Measurements from ENCODE around the gene SLC25A4. TPM values are rescaled to one million over a fixed set of nuclear protein-coding genes. Genes with fewer than 3 reads are reported as not detected.

Gene SLC25A4
- total and polyA plus RNA-seq, 7 donors, result 384 to 1,107 (median 795) TPM

- no peak overlapping the region for H3K27ac ChIP-seq
- no peaks in the 10 kb centered on the region for H3K4me1 ChIP-seq
- DNase-seq (no peak), ATAC-seq (no peak)
- TF ChIP-seq, protein P1, sequence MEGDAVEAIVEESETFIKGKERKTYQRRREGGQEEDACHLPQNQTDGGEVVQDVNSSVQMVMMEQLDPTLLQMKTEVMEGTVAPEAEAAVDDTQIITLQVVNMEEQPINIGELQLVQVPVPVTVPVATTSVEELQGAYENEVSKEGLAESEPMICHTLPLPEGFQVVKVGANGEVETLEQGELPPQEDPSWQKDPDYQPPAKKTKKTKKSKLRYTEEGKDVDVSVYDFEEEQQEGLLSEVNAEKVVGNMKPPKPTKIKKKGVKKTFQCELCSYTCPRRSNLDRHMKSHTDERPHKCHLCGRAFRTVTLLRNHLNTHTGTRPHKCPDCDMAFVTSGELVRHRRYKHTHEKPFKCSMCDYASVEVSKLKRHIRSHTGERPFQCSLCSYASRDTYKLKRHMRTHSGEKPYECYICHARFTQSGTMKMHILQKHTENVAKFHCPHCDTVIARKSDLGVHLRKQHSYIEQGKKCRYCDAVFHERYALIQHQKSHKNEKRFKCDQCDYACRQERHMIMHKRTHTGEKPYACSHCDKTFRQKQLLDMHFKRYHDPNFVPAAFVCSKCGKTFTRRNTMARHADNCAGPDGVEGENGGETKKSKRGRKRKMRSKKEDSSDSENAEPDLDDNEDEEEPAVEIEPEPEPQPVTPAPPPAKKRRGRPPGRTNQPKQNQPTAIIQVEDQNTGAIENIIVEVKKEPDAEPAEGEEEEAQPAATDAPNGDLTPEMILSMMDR (IDR thresholded peaks at IDR 0.05), result no peak
- H3K27me3 ChIP-seq (ENCODE audit: insufficient read depth in 3 of 3, low read length in 2 of 3), result no peaks in the 10 kb centered on the region
- no peaks in the 10 kb centered on the region for H3K9me3 ChIP-seq
- 92 to 96% (median 92%) methylated on average over 2 of the region's 2 CpGs for WGBS, 3 donors
- H3K36me3 ChIP-seq (ENCODE audit: insufficient read depth in 1 of 2, low read depth in 1 of 2), result peaks cover 3 to 48% of the 10 kb centered on the region in 2 donors
- H3K4me3 ChIP-seq, result no peak overlapping the region
- intact Hi-C loops (cut with DNase I), result no loop called here
These were observed 28.5 kb downstream of the SLC25A4 start for GRCh38 chr4:185171373-185172071.

- no peak for DNase-seq
- intact Hi-C loops (cut with DNase I), result no loop called here
- WGBS, 3 donors, result 78 to 86% (median 81%) methylated on average over 3 of the region's 3 CpGs
These were observed 36.4 kb downstream of the SLC25A4 start for GRCh38 chr4:185179488-185179887.

GRCh38 chr4:185182239-185182638 lies 39.2 kb downstream of the SLC25A4 start:
- Histone ChIP-seq H3K9me3 (no peaks in the 10 kb centered on the region), H3K27me3 (ENCODE audit: insufficient read depth in 3 of 3, low read length in 2 of 3) (no peaks in the 10 kb centered on the region), H3K27ac (no peak overlapping the region), H3K4me1 (no peaks in the 10 kb centered on the region), H3K36me3 (ENCODE audit: insufficient read depth in 1 of 2, low read depth in 1 of 2) (no peaks in the 10 kb centered on the region), H3K4me3 (no peak overlapping the region)
- ATAC-seq, result no peak
- 70 to 83% (median 74%) methylated on average over 2 of the region's 2 CpGs for WGBS, 3 donors
- no peak for DNase-seq
- intact Hi-C loops (cut with DNase I), result loop anchor here (5.0 to 10.0 kb wide), 3 partner anchors 35 to 177 kb away; no protein-coding TSS in a partner anchor
- TF ChIP-seq, protein P1 (IDR thresholded peaks at IDR 0.05), result no peak

More at GRCh38 chr4:185179488-185179887, 36.4 kb downstream of the SLC25A4 start:
- Histone ChIP-seq H3K4me1 (no peaks in the 10 kb centered on the region), H3K27me3 (ENCODE audit: insufficient read depth in 3 of 3, low read length in 2 of 3) (no peaks in the 10 kb centered on the region), H3K27ac (no peak overlapping the region), H3K4me3 (no peak overlapping the region), H3K9me3 (no peaks in the 10 kb centered on the region), H3K36me3 (ENCODE audit: insufficient read depth in 1 of 2, low read depth in 1 of 2) (peaks cover 0 to 14% of the 10 kb centered on the region in 2 donors)
- TF ChIP-seq, protein P1 (IDR thresholded peaks at IDR 0.05), result no peak
- ATAC-seq, result no peak

DNA sequence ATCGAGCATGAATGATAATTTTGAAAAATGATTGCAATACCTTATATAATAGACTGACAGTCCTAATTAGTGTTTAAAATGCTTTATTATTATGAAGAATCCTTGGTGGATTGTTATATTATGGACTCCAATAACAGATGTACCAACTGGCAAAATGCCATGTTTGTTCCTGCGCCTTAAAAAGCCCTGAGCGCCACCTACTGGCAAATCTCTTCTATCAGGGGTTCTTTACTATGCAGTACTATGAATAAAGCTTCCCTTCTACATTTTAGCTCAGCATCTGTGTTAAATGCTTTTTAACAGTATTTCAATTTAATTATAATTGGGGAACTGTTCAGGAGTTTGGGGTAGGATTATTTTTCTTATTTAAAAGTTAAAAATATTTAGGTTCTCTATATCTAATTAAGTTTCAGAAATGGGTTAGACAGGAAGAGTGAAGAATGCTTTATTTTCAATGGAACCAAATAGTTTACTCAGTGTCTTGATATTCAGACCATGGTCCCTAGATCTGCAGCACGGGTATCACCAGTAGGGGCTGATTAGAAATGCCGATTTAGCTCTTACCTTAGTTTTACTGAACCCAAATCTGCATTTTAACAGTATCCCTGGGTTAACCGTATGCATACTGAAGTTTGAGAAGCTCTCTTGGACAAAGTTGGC lies 40.7 kb downstream of the SLC25A4 start:
- no peak overlapping the region for H3K27ac ChIP-seq
- peak; percentile 59 to 68 for DNase-seq
- peaks cover 0 to 13% of the 10 kb centered on the region in 2 donors for H3K36me3 ChIP-seq (ENCODE audit: insufficient read depth in 1 of 2, low read depth in 1 of 2)
- H3K4me1 ChIP-seq, result no peaks in the 10 kb centered on the region
- no peaks in the 10 kb centered on the region for H3K9me3 ChIP-seq
- H3K27me3 ChIP-seq (ENCODE audit: insufficient read depth in 3 of 3, low read length in 2 of 3), result no peaks in the 10 kb centered on the region
- TF ChIP-seq, protein P1 (IDR thresholded peaks at IDR 0.05), result peak; percentile 85
- ATAC-seq, result peak; percentile 55 to 87 (median 76)
- H3K4me3 ChIP-seq, result no peak overlapping the region
- intact Hi-C loops (cut with DNase I), result loop anchor here (5.0 to 10.0 kb wide), 3 partner anchors 36 to 179 kb away; no protein-coding TSS in a partner anchor
- WGBS, 3 donors, result 42 to 46% (median 42%) methylated on average over 6 of the region's 6 CpGs

All from psoas muscle (tissue), 8 donors.